GM12891 (cell line): ENCODE data around the gene TBCD.

Source experiments
- POLR2A ChIP-seq: IDR thresholded peaks from 2 replicates; pipeline ENCODE4 v1.6.1; 2011; ENCODE audit warnings: low read depth, low read length, control low read depth
- POLR2AphosphoS5 ChIP-seq: IDR thresholded peaks from 2 replicates; pipeline ENCODE4 v1.6.1; 2011; ENCODE audit warnings: low read depth, low read length, control low read depth
- POU2F2 ChIP-seq: IDR thresholded peaks from 2 replicates; pipeline ENCODE4 v1.6.1; 2011; ENCODE audit warnings: low read depth, mild to moderate bottlenecking, control low read depth, low read length, moderate library complexity
- TAF1 ChIP-seq: IDR thresholded peaks from 2 replicates; pipeline ENCODE4 v1.6.1; 2011; ENCODE audit warnings: low read depth, low read length, control low read depth

GRCh38 chr17:82993005-82993404, 241.1 kb downstream of the TBCD start:
- TF ChIP-seq POLR2A, result no peak
- no peak for TF ChIP-seq POLR2AphosphoS5
- no peak for TF ChIP-seq TAF1
- TF ChIP-seq POU2F2, result no peak
